GM12891 (cell line): Measurements from ENCODE around the gene LEMD1.

Experiments used
- POLR2A ChIP-seq: IDR thresholded peaks from 2 replicates; pipeline ENCODE4 v1.6.1; 2011; ENCODE audit warnings: low read depth, low read length, control low read depth
- POLR2AphosphoS5 ChIP-seq: IDR thresholded peaks from 2 replicates; pipeline ENCODE4 v1.6.1; 2011; ENCODE audit warnings: low read depth, low read length, control low read depth
- POU2F2 ChIP-seq: IDR thresholded peaks from 2 replicates; pipeline ENCODE4 v1.6.1; 2011; ENCODE audit warnings: low read depth, mild to moderate bottlenecking, control low read depth, low read length, moderate library complexity
- TAF1 ChIP-seq: IDR thresholded peaks from 2 replicates; pipeline ENCODE4 v1.6.1; 2011; ENCODE audit warnings: low read depth, low read length, control low read depth

DNA sequence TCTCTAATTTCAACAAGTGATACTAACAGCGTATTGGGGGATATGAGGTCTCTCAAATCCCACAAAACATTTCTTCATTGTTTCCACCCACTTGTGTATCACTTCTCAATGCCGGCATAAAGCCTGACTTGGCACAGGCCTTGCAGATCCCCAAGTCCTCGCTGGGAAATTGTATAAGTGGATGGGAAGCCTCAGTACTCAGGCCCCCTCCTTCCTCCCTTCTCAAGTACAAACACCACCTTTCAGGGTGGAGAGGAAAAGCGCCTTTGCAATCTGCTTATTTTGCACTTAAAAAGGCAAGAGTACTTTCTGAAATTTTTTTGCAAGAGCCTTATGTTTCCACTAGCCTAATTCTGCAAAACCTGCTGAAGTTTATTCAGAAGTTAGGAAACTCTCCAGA lies 39.3 kb downstream of the LEMD1 start:
- TF ChIP-seq POLR2AphosphoS5 (no peak), POLR2A (no peak), TAF1 (no peak), POU2F2 (no peak)
